HL-60/S4 (cell line): ENCODE measurements around the gene GRID2.

Experiments used
- in situ Hi-C: fragments of 300-500 bp; cut with MboI; formaldehyde crosslinking; loops from 2 replicates; pipeline ENCODE4 v1.14.3; 2022; ENCODE audit warnings: low sequenced_read_pairs

GRID2 gene

GRCh38 chr4:93053140-93053539 is 749.4 kb downstream of the GRID2 start:
- in situ Hi-C loops = no loop called here

- in situ Hi-C loops = no loop called here
These were observed 758.1 kb downstream of the GRID2 start for GRCh38 chr4:93061826-93062225.

GRCh38 chr4:93063325-93063724 is 759.6 kb downstream of the GRID2 start:
- in situ Hi-C loops = no loop called here

GRCh38 chr4:93065790-93066189 is 762.0 kb downstream of the GRID2 start:
- in situ Hi-C loops = no loop called here

GRCh38 chr4:93066749-93067148 is 763.0 kb downstream of the GRID2 start:
- in situ Hi-C loops = no loop called here

DNA sequence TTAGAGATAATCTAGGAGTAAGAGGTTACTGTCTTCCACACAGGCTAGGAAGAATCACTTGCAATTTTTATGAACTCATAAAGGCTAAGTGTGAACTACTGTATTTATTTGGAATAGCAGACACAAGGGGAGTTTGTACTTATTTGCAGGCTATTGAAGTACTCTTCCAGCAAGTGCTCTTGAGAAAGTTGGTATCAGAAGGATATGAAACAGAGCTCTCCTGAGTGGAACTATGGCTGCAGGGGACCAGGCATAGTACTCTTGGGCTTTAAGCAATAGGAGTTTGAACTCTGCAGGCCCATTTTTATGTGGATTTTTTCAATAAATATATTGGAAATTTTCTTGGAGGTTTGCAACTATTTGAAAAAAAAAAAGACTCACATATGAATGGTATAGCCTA is 768.5 kb downstream of the GRID2 start:
- in situ Hi-C loops = no loop called here

DNA sequence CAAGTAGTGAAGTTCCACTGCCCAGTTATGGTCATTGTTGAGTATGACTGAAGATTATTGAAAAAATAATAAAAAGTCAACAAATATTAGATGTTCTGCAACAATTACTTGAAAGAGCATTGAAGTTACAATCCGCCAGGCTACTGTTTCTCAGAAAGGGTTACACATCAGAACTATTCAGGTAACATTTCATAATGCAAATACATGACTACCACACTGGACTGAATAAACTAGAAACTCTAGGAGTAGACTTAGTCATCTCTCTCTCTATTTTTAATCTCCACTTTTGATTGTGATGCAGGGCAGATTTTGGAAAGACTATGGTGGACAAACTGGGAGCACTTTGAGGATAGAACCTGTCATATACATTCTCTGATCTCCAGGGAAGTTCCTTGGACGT is 776.5 kb downstream of the GRID2 start:
- in situ Hi-C loops = no loop called here

GRCh38 chr4:93084599-93085305 is 781.0 kb downstream of the GRID2 start:
- in situ Hi-C loops = no loop called here

DNA sequence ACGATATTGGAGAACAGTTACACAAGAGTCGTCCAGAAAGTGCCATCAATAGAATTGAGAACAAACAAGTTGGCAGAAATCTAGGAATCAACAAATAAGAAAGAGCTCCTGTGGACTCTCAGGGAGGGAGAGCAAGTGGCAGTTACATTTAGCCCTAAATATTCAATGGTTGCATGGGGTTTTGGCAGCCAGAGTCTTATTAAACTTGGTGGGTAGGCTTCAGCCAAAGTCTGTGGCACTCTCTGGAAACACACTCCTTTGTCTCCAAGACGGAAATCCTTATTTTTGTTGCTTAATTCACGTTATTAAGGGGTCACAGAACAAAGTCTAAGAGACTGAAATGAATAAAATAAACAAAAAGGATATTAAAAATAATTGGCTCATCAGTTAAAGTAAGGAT is 782.6 kb downstream of the GRID2 start:
- in situ Hi-C loops = no loop called here

- in situ Hi-C loops = no loop called here
These were observed 789.0 kb downstream of the GRID2 start for GRCh38 chr4:93092765-93093164.

DNA sequence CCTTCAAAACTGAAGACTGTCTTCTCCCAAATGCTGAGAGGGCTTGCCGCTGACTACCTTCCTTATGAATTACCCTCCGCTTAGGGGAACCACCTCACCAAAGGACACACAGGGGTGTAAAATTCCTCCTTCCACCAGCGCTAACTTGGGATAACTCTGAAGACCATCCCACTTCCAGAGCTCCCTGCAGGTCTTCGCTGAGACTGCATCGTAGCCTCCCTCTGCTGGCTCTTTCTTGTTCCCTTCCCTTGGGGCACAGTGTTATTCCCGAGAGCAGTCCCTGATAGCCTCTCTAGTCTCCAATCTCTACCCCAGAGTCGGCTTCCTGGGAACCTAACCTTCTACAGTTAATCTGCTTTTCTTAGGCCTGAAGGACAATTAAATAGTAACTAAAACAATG is 799.3 kb downstream of the GRID2 start:
- in situ Hi-C loops = no loop called here

DNA sequence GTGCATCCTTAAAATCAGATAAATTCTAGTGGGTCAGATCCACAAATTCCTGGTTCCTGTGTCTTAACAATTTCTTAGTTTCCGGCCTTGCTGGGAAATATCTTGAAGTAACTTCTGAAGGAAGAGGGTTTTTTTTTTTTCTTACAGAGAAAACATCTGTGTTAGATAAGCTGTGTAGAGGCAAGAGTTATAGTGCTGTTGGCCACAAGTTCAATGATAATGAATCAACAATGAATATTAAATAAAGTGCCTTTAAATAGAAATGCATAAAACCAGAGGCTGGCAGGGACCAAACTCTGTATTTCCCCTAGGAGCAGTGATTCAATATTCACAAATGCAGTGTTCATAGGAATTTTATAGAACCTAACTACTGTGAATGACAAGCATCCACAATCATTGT is 812.9 kb downstream of the GRID2 start:
- in situ Hi-C loops = no loop called here

GRCh38 chr4:93127489-93127888 is 823.7 kb downstream of the GRID2 start:
- in situ Hi-C loops = no loop called here

DNA sequence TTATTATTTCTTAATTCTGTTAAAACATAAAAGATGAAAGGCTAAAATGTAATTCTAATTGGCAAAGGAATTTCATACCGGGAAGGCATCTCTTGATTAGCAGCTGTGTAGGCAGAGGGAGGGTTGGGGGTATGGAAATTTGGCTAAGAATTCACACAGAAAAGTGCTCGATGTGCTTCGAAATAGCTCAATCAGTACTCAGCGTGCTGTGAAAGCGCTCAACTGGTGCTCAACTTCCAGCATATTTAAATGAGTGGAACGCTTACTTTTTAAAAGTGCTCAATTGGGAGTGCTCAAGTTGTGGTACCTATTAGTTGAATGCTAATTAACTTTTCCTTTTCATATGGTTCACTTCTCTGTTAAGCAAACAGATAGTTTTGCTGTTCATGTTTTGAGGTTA is 828.9 kb downstream of the GRID2 start:
- in situ Hi-C loops = no loop called here

DNA sequence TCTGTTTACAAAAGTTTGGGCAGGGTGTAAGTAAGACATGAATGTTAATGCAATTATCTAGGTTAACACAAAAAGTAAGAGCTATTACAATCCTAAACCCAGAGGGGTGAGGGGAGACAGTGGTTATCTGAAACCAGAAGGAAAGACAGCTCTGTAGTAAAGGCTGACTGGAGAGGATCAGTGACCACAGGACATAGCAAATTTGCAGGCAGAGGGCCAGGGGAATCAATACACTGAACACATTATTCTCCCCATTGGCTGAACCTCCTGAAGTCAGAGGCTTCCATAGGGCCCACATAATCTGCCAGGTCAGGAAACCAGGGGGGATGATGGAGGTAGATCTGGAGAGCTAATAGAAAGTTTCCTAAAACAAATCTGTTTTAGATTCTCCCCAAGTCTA is 835.4 kb downstream of the GRID2 start:
- in situ Hi-C loops = no loop called here

- in situ Hi-C loops = no loop called here
These were observed 840.1 kb downstream of the GRID2 start for GRCh38 chr4:93143902-93144301.

GRCh38 chr4:93144644-93145043 is 840.9 kb downstream of the GRID2 start:
- in situ Hi-C loops = no loop called here

- in situ Hi-C loops = no loop called here
These were observed 843.9 kb downstream of the GRID2 start for GRCh38 chr4:93147524-93148212.

- in situ Hi-C loops = no loop called here
These were observed 848.7 kb downstream of the GRID2 start for GRCh38 chr4:93152491-93152890.

DNA sequence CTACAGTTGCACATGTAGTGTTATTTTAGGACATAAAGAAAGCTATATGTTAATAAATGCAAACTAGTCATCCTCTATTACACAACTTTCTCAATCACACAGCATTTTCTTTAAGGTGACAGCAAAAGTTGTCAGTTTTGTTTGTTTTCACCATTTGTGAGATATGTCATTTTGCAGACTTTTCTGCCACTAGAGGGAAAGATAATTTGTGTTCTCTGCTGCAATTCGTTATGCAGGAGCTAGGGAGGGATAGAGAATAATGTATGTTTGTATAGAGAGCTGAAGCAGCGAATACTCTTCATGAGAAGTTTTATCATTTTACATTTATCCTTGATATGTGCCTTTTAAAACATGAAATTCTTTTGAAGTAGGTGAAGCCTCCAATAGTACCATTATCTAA is 854.2 kb downstream of the GRID2 start:
- in situ Hi-C loops = no loop called here

- in situ Hi-C loops = no loop called here
These were observed 864.3 kb downstream of the GRID2 start for GRCh38 chr4:93168053-93168452.

DNA sequence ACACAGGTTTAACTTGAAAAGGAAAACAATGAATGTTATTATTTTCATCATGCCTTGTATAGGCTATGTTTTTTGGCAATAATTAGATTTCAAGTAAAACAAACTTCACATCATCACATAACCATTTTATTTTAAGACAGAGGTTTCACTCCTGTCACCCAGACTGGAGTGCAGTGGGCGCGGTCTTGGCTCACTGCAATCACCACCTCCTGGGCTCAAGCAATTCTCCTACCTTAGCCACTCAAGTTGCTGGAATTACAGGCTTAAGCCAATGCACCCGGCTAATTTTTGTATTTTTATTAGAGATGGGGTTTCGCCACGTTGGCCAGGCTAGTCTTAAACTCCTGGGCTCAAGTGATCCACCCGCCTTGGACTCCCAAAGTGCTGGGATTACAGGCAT is 866.2 kb downstream of the GRID2 start:
- in situ Hi-C loops = no loop called here

GRCh38 chr4:93174598-93174997 is 870.8 kb downstream of the GRID2 start:
- in situ Hi-C loops = no loop called here
